ENCODE results near the gene SDF2L1. TPM values are rescaled to one million over a fixed set of nuclear protein-coding genes. Genes with fewer than 3 reads are reported as not detected.

The SDF2L1 gene
- total RNA-seq, 2 donors from 2014 or later: 47.5 to 115 TPM

GRCh38 chr22:21693333-21693998 lies 51.4 kb downstream of the SDF2L1 start:
- WGBS, 2 donors: 87 to 91% methylated on average over 9 to 11 of the region's 14 CpGs
- no peaks in the 10 kb centered on the region for H3K9me3 ChIP-seq
- ATAC-seq (no peak), DNase-seq (no peak)
- no peaks in the 10 kb centered on the region for H3K27me3 ChIP-seq
- intact Hi-C loops (cut with DNase I): no loop called here
- no peak overlapping the region for H3K4me3 ChIP-seq
- TF ChIP-seq CTCF (IDR thresholded peaks at IDR 0.05) (no peak), POLR2A (IDR thresholded peaks at IDR 0.05) (no peak)
- no peak overlapping the region for H3K27ac ChIP-seq
- H3K4me1 ChIP-seq: peaks cover 14% of the 10 kb centered on the region
- peaks cover 3 to 28% of the 10 kb centered on the region in 2 donors for H3K36me3 ChIP-seq (replicated peaks in 1 of 2; ENCODE audit: insufficient read depth in 1 of 2, low read depth in 2 of 2)

MicroRNAs encoded within 50 kb of the gene (microRNA counts, 767-probe panel; counts per million panel counts)
- microRNA hsa-miR-130b-3p (736 to 5,419 counts per million in 2 donors), microRNA hsa-miR-301b (0 to 736 counts per million in 2 donors)

Small RNA genes lying within 50 kb of the gene (microRNA-seq; reads per million reads assigned to microRNA genes)
- 2,589 to 4,041 reads per million in 2 donors for gene MIR130B (ENCODE audit: borderline number of aligned reads in 2 of 2, borderline replicate concordance in 2 of 2)
- gene MIR301B (ENCODE audit: borderline number of aligned reads in 2 of 2, borderline replicate concordance in 2 of 2): 0.45 to 0.93 reads per million in 2 donors

Small RNA genes lying within 50 kb of the gene (small RNA-seq; reads per million reads assigned to genes)
- 2.3 reads per million, percentile 74 among the genes with 10 or more reads in this experiment for gene MIR301B

Other genes with a start within 250 kb of the SDF2L1 start
- gene HIC2, start 224.9 kb upstream of the SDF2L1 start, total RNA-seq: 1 to 10 TPM; 2.9 to 4.0 TPM
- under 1 TPM in 1 of 2 donors, not detected in 1; 0.33 TPM for gene TMEM191C, start 174.9 kb upstream of the SDF2L1 start, total RNA-seq
- under 1 TPM in 1 of 2 donors, not detected in 1; under 0.01 TPM for gene RIMBP3C, start 90.8 kb upstream of the SDF2L1 start, total RNA-seq
- 10 to 100 TPM; 17.4 to 33.3 TPM for gene UBE2L3, start 74.6 kb upstream of the SDF2L1 start, total RNA-seq
- 10 to 100 TPM; 45.7 to 63.0 TPM for gene YDJC, start 12.3 kb upstream of the SDF2L1 start, total RNA-seq
- under 1 TPM in 1 of 2 donors, not detected in 1; 0.52 TPM for gene CCDC116, start 9.5 kb upstream of the SDF2L1 start, total RNA-seq
- gene PPIL2, start 23.7 kb downstream of the SDF2L1 start, total RNA-seq: 10 to 100 TPM; 44.9 to 94.9 TPM
- gene YPEL1, start 93.5 kb downstream of the SDF2L1 start, total RNA-seq: 1 to 10 TPM; 1.6 to 4.4 TPM
- 10 to 100 TPM; 25.4 to 44.1 TPM for gene MAPK1, start 225.3 kb downstream of the SDF2L1 start, total RNA-seq

All from body of pancreas (tissue), 4 donors.